HCT116 (cell line): ENCODE data around the gene SNX19. TPM values are rescaled to one million over a fixed set of nuclear protein-coding genes. Genes with fewer than 3 reads are reported as not detected.

ENCODE experiments used
- ATAC-seq: fragments of 200-7000 bp; cut with Tn5 transposase; 2 replicates; pipeline ENCODE4 v1.9.1; 2020; ENCODE audit warnings: mild to moderate bottlenecking, moderate library complexity
- BruUV-seq: library from RNA; stranded (reverse); fragments of 400-500 nt; replicated peaks from 2 replicates; lab custom pipeline; 2021; lab: Mats Ljungman, UMichigan
- CTCF ChIA-PET: fragments of 300-600 bp; sonication (Branson Sonifier 250); formaldehyde crosslinking; loops from one replicate; lab custom pipeline; 2021; ENCODE audit warnings: antibody characterized with exemption; lab: Charles Lee
- POLR2A ChIA-PET: fragments of 300-600, 350-600 bp; sonication (Branson Sonifier 250); formaldehyde crosslinking; loops from one replicate; lab custom pipeline; 2021; ENCODE audit warnings: antibody characterized with exemption; lab: Charles Lee
- RAD21 ChIA-PET, 2 experiments: fragments of 300-600 bp; sonication (Branson Sonifier 250); formaldehyde crosslinking; loops; one replicate each; lab custom pipeline; 2023; ENCODE audit warnings: low total read pairs in 2 of 2; ENCODE audit not compliant: uncharacterized antibody in 2 of 2, unreplicated experiment in 2 of 2, low non-redundant PET in 1 of 2; lab: Charles Lee
- DNase-seq: peaks from one replicate; pipeline ENCODE4 v3.0.0-alpha.2; 2010; ENCODE audit warnings: low read depth, low spot score
- H2AFZ ChIP-seq: fragments of 200-600 bp; shearing (Covaris generic), sonication (generic); 2 replicates; pipeline ENCODE4 v1.6.1; 2017; ENCODE audit warnings: low read depth, mixed run types, mixed read lengths, antibody characterized with exemption, low read length; ENCODE audit not compliant: poor library complexity, severe bottlenecking
- H3K27ac ChIP-seq: 2 replicates; pipeline ENCODE4 v1.5.1; 2012; ENCODE audit warnings: low read depth, low read length
- H3K27me3 ChIP-seq: fragments of 200-600 bp; sonication (generic); 2 replicates; pipeline ENCODE4 v1.6.1; 2016; ENCODE audit warnings: mixed run types, low read length, mixed read lengths; ENCODE audit not compliant: insufficient read depth
- H3K36me3 ChIP-seq, 2 experiments: fragments of 200-500 bp in 1 of 2; fragments of 200-600 bp in 1 of 2; sonication (Bioruptor generic) in 1 of 2; sonication (generic) in 1 of 2; 2 replicates each; pipeline versions ENCODE4 v1.5.1 to v1.6.1; 2014 to 2016; ENCODE audit warnings: low read length in 2 of 2, inconsistent platforms in 1 of 2, mixed read lengths in 1 of 2, mixed run types in 1 of 2; ENCODE audit not compliant: insufficient read depth in 2 of 2, control insufficient read depth in 1 of 2
- H3K4me1 ChIP-seq, 2 experiments: fragments of 200-600 bp in 1 of 2; sonication (generic) in 1 of 2; 2 replicates each; pipeline versions ENCODE4 v1.5.1 to v1.6.1; 2012 to 2017; ENCODE audit warnings: low read length in 2 of 2, inconsistent platforms in 1 of 2, mild to moderate bottlenecking in 1 of 2, mixed read lengths in 1 of 2, mixed run types in 1 of 2, moderate library complexity in 1 of 2; ENCODE audit not compliant: insufficient read depth in 2 of 2, control insufficient read depth in 1 of 2
- H3K4me2 ChIP-seq: fragments of 200-600 bp; sonication (generic); 2 replicates; pipeline ENCODE4 v1.6.1; 2017; ENCODE audit warnings: mixed run types, low read length, mixed read lengths
- H3K4me3 ChIP-seq, 2 experiments: fragments of 200-600 bp in 1 of 2; sonication (generic) in 1 of 2; replicated peaks in 1 of 2; 2 replicates each; pipeline ENCODE4 v1.5.1; 2011 to 2016; ENCODE audit warnings: low read length in 2 of 2, control low read depth in 1 of 2, low read depth in 1 of 2, mild to moderate bottlenecking in 1 of 2, mixed read lengths in 1 of 2, mixed run types in 1 of 2
- H3K79me2 ChIP-seq: fragments of 200-600 bp; sonication (generic); 2 replicates; pipeline ENCODE4 v1.6.1; 2017; ENCODE audit warnings: mild to moderate bottlenecking, mixed run types, low read length, moderate library complexity, mixed read lengths; ENCODE audit not compliant: insufficient read depth
- H3K9ac ChIP-seq: fragments of 200-600 bp; sonication (generic); 2 replicates; pipeline ENCODE4 v1.6.1; 2016; ENCODE audit warnings: low read length, mixed read lengths
- H3K9me2 ChIP-seq: fragments of 200-600 bp; sonication (generic), shearing (Covaris generic); 2 replicates; pipeline ENCODE4 v1.6.1; 2017; ENCODE audit warnings: mixed run types, mild to moderate bottlenecking, moderate library complexity; ENCODE audit not compliant: insufficient read depth
- H3K9me3 ChIP-seq, 2 experiments: fragments of 200-500 bp in 1 of 2; fragments of 200-600 bp in 1 of 2; sonication (Bioruptor generic) in 1 of 2; sonication (generic) in 1 of 2; 2 replicates each; pipeline ENCODE4 v1.6.1; 2014 to 2017; ENCODE audit warnings: low read length in 2 of 2, mixed read lengths in 2 of 2, inconsistent platforms in 1 of 2, low read depth in 1 of 2, mild to moderate bottlenecking in 1 of 2, mixed run types in 1 of 2, moderate library complexity in 1 of 2; ENCODE audit not compliant: control insufficient read depth in 1 of 2, insufficient read depth in 1 of 2
- H4K20me1 ChIP-seq: fragments of 200-600 bp; sonication (generic), shearing (Covaris generic); 2 replicates; pipeline ENCODE4 v1.6.1; 2017; ENCODE audit warnings: mixed run types, mild to moderate bottlenecking, moderate library complexity; ENCODE audit not compliant: insufficient read depth
- CBX3 ChIP-seq: IDR thresholded peaks from 2 replicates; pipeline ENCODE4 v1.6.1; 2012; ENCODE audit warnings: low read depth
- CEBPB ChIP-seq: IDR thresholded peaks from 2 replicates; pipeline ENCODE4 v1.6.1; 2012; ENCODE audit warnings: low read depth
- CTCF ChIP-seq, 3 experiments: fragments of 200-600 bp in 1 of 3; sonication (generic) in 1 of 3; IDR thresholded peaks in 2 of 3; conservative IDR thresholded peaks in 1 of 3; 2 replicates each; pipeline ENCODE4 v1.5.1; 2012 to 2017; ENCODE audit warnings: low read depth in 2 of 3, low read length in 2 of 3, antibody characterized with exemption in 1 of 3, borderline replicate concordance in 1 of 3, control low read depth in 1 of 3, mild to moderate bottlenecking in 1 of 3, mixed read lengths in 1 of 3, mixed run types in 1 of 3, moderate library complexity in 1 of 3; ENCODE audit not compliant: insufficient read depth in 1 of 3
- ELF1 ChIP-seq: IDR thresholded peaks from 2 replicates; pipeline ENCODE4 v1.6.1; 2012; ENCODE audit warnings: low read depth, borderline replicate concordance
- EZH2 ChIP-seq: fragments of 200-600 bp; sonication (generic); IDR thresholded peaks from 2 replicates; pipeline ENCODE4 v1.6.1; 2017; ENCODE audit warnings: antibody characterized with exemption, mixed run types
- FOSL1 ChIP-seq: IDR thresholded peaks from 2 replicates; pipeline ENCODE4 v1.6.1; 2012; ENCODE audit warnings: low read depth
- JUND ChIP-seq: IDR thresholded peaks from 2 replicates; pipeline ENCODE4 v1.6.1; 2012
- POLR2AphosphoS5 ChIP-seq: IDR thresholded peaks from 2 replicates; pipeline ENCODE4 v1.6.1; 2011; ENCODE audit warnings: mild to moderate bottlenecking, low read depth, low read length, moderate library complexity
- REST ChIP-seq: IDR thresholded peaks from 2 replicates; pipeline ENCODE4 v1.6.1; 2012; ENCODE audit warnings: low read depth
- SIN3A ChIP-seq: IDR thresholded peaks from 2 replicates; pipeline ENCODE4 v1.6.1; 2012; ENCODE audit warnings: low read depth
- SRF ChIP-seq: IDR thresholded peaks from 2 replicates; pipeline ENCODE4 v1.6.1; 2012; ENCODE audit warnings: low read depth
- TCF7L2 ChIP-seq: IDR thresholded peaks from 2 replicates; pipeline ENCODE4 v1.7.0; 2011; ENCODE audit warnings: borderline replicate concordance, inconsistent platforms; ENCODE audit not compliant: insufficient read depth, insufficient read length; ENCODE audit errors: extremely low read depth
- YY1 ChIP-seq: IDR thresholded peaks from 2 replicates; pipeline ENCODE4 v1.6.1; 2011; ENCODE audit warnings: low read length, low read depth, moderate library complexity, mild to moderate bottlenecking; ENCODE audit not compliant: insufficient replicate concordance; ENCODE audit errors: extremely low read depth
- ZBTB33 ChIP-seq: IDR thresholded peaks from 2 replicates; pipeline ENCODE4 v1.6.1; 2011; ENCODE audit warnings: mild to moderate bottlenecking, low read length, moderate library complexity; ENCODE audit not compliant: insufficient replicate concordance; ENCODE audit errors: extremely low read depth
- ZNF274 ChIP-seq: fragments of 200-500 bp; sonication (Bioruptor generic); IDR thresholded peaks from 2 replicates; pipeline ENCODE4 v1.6.1; 2014; ENCODE audit warnings: mild to moderate bottlenecking, low read depth, low read length, inconsistent platforms
- intact Hi-C: fragments of 100-400 bp; cut with micrococcal nuclease; formaldehyde crosslinking; loops from 2 replicates; pipeline ENCODE4 v1.10.0; 2022
- total RNA-seq: library from RNA; stranded (reverse); gene quantifications from one replicate; pipeline ENCODE4 v1.2.1, GENCODE V29; 2021; ENCODE audit not compliant: unreplicated experiment
- TF ChIP-seq, protein P1 (sequence below): IDR thresholded peaks from 2 replicates; pipeline ENCODE4 v1.6.1; 2012
- TF ChIP-seq, protein P2 (sequence below): IDR thresholded peaks from 2 replicates; pipeline ENCODE4 v1.6.1; 2012

The SNX19 gene
- total RNA-seq, 1 experiment from 2014 or later, result 25.2 TPM

GRCh38 chr11:130876931-130877915 lies 39.1 kb downstream of the SNX19 start:
- ATAC-seq, result no peak
- TSS peak; percentile 24 for BruUV-seq
- no peak overlapping the region for H3K27ac ChIP-seq
- peaks cover 0 to 9% of the 10 kb centered on the region in 2 experiments; a peak in 1 of 4 replicates for H3K4me1 ChIP-seq
- no peaks in the 10 kb centered on the region for H3K79me2 ChIP-seq
- H3K4me2 ChIP-seq, result no peak overlapping the region
- ChIA-PET CTCF (interaction anchor here (0.6 to 1.5 kb wide), 3 partner anchors 15 to 446 kb away, joined by 3 read pairs; no protein-coding TSS in a partner anchor), RAD21 (interaction anchor here in 1 of 2 experiments (0.7 kb wide), 1 partner anchor 17 kb away, joined by 3 read pairs; no protein-coding TSS in a partner anchor), POLR2A (no interaction called here)
- H4K20me1 ChIP-seq, result no peaks in the 10 kb centered on the region
- no peak overlapping the region for H3K4me3 ChIP-seq
- no peaks in the 10 kb centered on the region for H3K9me3 ChIP-seq
- intact Hi-C loops, result no loop called here
- H3K9me2 ChIP-seq, result no peaks in the 10 kb centered on the region
- no peaks in the 10 kb centered on the region for H3K27me3 ChIP-seq
- no peak overlapping the region for H3K9ac ChIP-seq
- DNase-seq, result no peak
- H2AFZ ChIP-seq, result no peak overlapping the region
- peaks cover 14 to 28% of the 10 kb centered on the region in 2 experiments; a peak in 3 of 4 replicates for H3K36me3 ChIP-seq
- TF ChIP-seq, protein P1, sequence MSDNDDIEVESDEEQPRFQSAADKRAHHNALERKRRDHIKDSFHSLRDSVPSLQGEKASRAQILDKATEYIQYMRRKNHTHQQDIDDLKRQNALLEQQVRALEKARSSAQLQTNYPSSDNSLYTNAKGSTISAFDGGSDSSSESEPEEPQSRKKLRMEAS, result no peak
- TF ChIP-seq CBX3, result no peak
- TF ChIP-seq YY1, result no peak
- TF ChIP-seq, protein P2, sequence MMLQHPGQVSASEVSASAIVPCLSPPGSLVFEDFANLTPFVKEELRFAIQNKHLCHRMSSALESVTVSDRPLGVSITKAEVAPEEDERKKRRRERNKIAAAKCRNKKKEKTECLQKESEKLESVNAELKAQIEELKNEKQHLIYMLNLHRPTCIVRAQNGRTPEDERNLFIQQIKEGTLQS, result no peak
- TF ChIP-seq SRF, result no peak
- no peak for TF ChIP-seq CEBPB
- no peak for TF ChIP-seq EZH2
- TF ChIP-seq JUND, result no peak
- no peak for TF ChIP-seq SIN3A
- TF ChIP-seq POLR2AphosphoS5, result no peak
- TF ChIP-seq ZBTB33, result no peak
- no peak for TF ChIP-seq REST
- no peak for TF ChIP-seq TCF7L2
- TF ChIP-seq ZNF274, result no peak
- no peak for TF ChIP-seq CTCF (IDR thresholded peaks at IDR 0.05 in 2 of 3, conservative IDR thresholded peaks at IDR 0.05 in 1 of 3; ENCODE audit: borderline replicate concordance in 1 of 3, insufficient read depth in 1 of 3, low read depth in 2 of 3, low read length in 2 of 3)
- TF ChIP-seq ELF1, result no peak
- no peak for TF ChIP-seq FOSL1
